OCI-LY1 (cell line): Measurements from ENCODE around the gene KRTAP4-5.

Experiments
- H2AFZ ChIP-seq: fragments of 200-600 bp; sonication (generic), shearing (Covaris generic); 2 replicates; pipeline ENCODE4 v1.6.0; 2014; ENCODE audit warnings: antibody characterized with exemption, mild to moderate bottlenecking, low read length
- H3F3A ChIP-seq: fragments of 200-600 bp; sonication (generic), shearing (Covaris generic); 2 replicates; pipeline ENCODE4 v1.6.0; 2014; ENCODE audit warnings: mild to moderate bottlenecking, antibody characterized with exemption, low read length, moderate library complexity; ENCODE audit not compliant: insufficient read depth
- H3K27ac ChIP-seq: fragments of 200-600 bp; sonication (generic); 2 replicates; pipeline ENCODE4 v1.5.1; 2014; ENCODE audit warnings: low read length, mixed run types, mild to moderate bottlenecking, low read depth; ENCODE audit not compliant: poor library complexity, severe bottlenecking
- H3K27me3 ChIP-seq: fragments of 200-600 bp; sonication (generic); 2 replicates; pipeline ENCODE4 v1.6.0; 2014; ENCODE audit warnings: antibody characterized with exemption, mild to moderate bottlenecking, low read length, moderate library complexity; ENCODE audit not compliant: insufficient read depth
- H3K36me3 ChIP-seq: fragments of 200-600 bp; sonication (generic); 2 replicates; pipeline ENCODE4 v1.6.1; 2014; ENCODE audit warnings: mild to moderate bottlenecking, antibody characterized with exemption, low read length, moderate library complexity, mixed read lengths; ENCODE audit not compliant: insufficient read depth
- H3K4me1 ChIP-seq: fragments of 200-600 bp; sonication (generic); 2 replicates; pipeline ENCODE4 v1.5.1; 2014; ENCODE audit warnings: mild to moderate bottlenecking, low read length, moderate library complexity; ENCODE audit not compliant: insufficient read depth, severe bottlenecking
- H3K4me2 ChIP-seq: fragments of 200-600 bp; sonication (generic), shearing (Covaris generic); 2 replicates; pipeline ENCODE4 v1.6.1; 2014; ENCODE audit warnings: low read length
- H3K4me3 ChIP-seq: fragments of 200-600 bp; sonication (generic); 2 replicates; pipeline ENCODE4 v1.5.1; 2014; ENCODE audit warnings: low read length, low read depth, mild to moderate bottlenecking, mixed read lengths; ENCODE audit not compliant: poor library complexity, severe bottlenecking
- H3K79me2 ChIP-seq: fragments of 200-600 bp; shearing (Covaris generic); 2 replicates; pipeline ENCODE4 v1.6.1; 2016; ENCODE audit warnings: mixed run types, low read length, mixed read lengths; ENCODE audit not compliant: insufficient read depth
- H3K9ac ChIP-seq: fragments of 200-600 bp; sonication (generic), shearing (Covaris generic); 2 replicates; pipeline ENCODE4 v1.6.1; 2014; ENCODE audit warnings: mild to moderate bottlenecking, low read length, mixed read lengths
- H3K9me2 ChIP-seq: fragments of 200-600 bp; sonication (generic), shearing (Covaris generic); 2 replicates; pipeline ENCODE4 v1.6.1; 2014; ENCODE audit warnings: low read depth, mild to moderate bottlenecking, low read length, mixed read lengths
- H3K9me3 ChIP-seq: fragments of 200-600 bp; shearing (Covaris generic); 2 replicates; pipeline ENCODE4 v1.6.1; 2014; ENCODE audit warnings: low read length, mixed read lengths
- H4K20me1 ChIP-seq: fragments of 200-600 bp; sonication (generic), shearing (Covaris generic); 2 replicates; pipeline ENCODE4 v1.6.0; 2016; ENCODE audit warnings: mild to moderate bottlenecking, low read length; ENCODE audit not compliant: insufficient read depth
- EZH2 ChIP-seq: fragments of 200-600 bp; sonication (generic), shearing (Covaris generic); IDR thresholded peaks from 2 replicates; pipeline ENCODE4 v1.8.0; 2017; ENCODE audit warnings: borderline replicate concordance, mixed run types, mild to moderate bottlenecking, antibody characterized with exemption, low read length, moderate library complexity, mixed read lengths
- TF ChIP-seq, protein P1 (sequence below): fragments of 200-600 bp; sonication (generic), shearing (Covaris generic); IDR thresholded peaks from 2 replicates; pipeline ENCODE4 v1.5.1; 2017; ENCODE audit warnings: mild to moderate bottlenecking, antibody characterized with exemption, low read length, moderate library complexity, mixed read lengths

KRTAP4-5 gene

GRCh38 chr17:41178843-41179616, 29.4 kb upstream of the KRTAP4-5 start:
- H3K36me3 ChIP-seq, result no peaks in the 10 kb centered on the region
- no peaks in the 10 kb centered on the region for H4K20me1 ChIP-seq
- no peak for TF ChIP-seq EZH2
- TF ChIP-seq, protein P1, sequence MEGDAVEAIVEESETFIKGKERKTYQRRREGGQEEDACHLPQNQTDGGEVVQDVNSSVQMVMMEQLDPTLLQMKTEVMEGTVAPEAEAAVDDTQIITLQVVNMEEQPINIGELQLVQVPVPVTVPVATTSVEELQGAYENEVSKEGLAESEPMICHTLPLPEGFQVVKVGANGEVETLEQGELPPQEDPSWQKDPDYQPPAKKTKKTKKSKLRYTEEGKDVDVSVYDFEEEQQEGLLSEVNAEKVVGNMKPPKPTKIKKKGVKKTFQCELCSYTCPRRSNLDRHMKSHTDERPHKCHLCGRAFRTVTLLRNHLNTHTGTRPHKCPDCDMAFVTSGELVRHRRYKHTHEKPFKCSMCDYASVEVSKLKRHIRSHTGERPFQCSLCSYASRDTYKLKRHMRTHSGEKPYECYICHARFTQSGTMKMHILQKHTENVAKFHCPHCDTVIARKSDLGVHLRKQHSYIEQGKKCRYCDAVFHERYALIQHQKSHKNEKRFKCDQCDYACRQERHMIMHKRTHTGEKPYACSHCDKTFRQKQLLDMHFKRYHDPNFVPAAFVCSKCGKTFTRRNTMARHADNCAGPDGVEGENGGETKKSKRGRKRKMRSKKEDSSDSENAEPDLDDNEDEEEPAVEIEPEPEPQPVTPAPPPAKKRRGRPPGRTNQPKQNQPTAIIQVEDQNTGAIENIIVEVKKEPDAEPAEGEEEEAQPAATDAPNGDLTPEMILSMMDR, result no peak
- no peak overlapping the region for H3K4me2 ChIP-seq
- H3K4me1 ChIP-seq, result no peaks in the 10 kb centered on the region
- no peaks in the 10 kb centered on the region for H3K9me2 ChIP-seq
- H3K9me3 ChIP-seq, result no peaks in the 10 kb centered on the region
- no peaks in the 10 kb centered on the region for H3F3A ChIP-seq
- no peak overlapping the region for H3K9ac ChIP-seq
- no peaks in the 10 kb centered on the region for H3K27me3 ChIP-seq
- H3K79me2 ChIP-seq, result no peaks in the 10 kb centered on the region
- no peak overlapping the region for H3K27ac ChIP-seq
- no peak overlapping the region for H2AFZ ChIP-seq
- H3K4me3 ChIP-seq, result no peak overlapping the region

DNA sequence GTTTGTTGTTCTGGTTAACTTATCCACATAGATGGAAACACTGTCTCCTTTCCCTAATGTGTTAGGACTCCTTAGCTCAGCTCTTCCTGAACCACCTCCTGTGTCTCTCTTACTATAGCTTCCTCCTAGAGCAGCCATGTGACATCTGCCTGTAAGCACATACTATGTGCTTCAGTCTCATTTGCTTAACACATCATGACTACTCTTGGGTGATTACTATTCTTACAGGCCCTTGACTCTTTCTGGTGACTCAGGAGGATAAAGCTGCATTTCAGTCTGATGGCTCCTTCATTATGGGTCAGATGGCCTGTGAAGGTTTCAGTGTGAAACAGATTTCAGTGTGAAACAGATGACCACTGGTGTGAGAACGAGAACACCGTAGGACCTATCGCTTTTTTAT, 28.7 kb upstream of the KRTAP4-5 start:
- no peaks in the 10 kb centered on the region for H3F3A ChIP-seq
- no peaks in the 10 kb centered on the region for H3K4me1 ChIP-seq
- H3K9me2 ChIP-seq, result no peaks in the 10 kb centered on the region
- no peaks in the 10 kb centered on the region for H4K20me1 ChIP-seq
- no peaks in the 10 kb centered on the region for H3K27me3 ChIP-seq
- no peak for TF ChIP-seq EZH2
- TF ChIP-seq, protein P1, result no peak
- H3K36me3 ChIP-seq, result no peaks in the 10 kb centered on the region
- no peaks in the 10 kb centered on the region for H3K79me2 ChIP-seq
- no peak overlapping the region for H3K27ac ChIP-seq
- H3K4me2 ChIP-seq, result no peak overlapping the region
- H2AFZ ChIP-seq, result no peak overlapping the region
- no peaks in the 10 kb centered on the region for H3K9me3 ChIP-seq
- H3K9ac ChIP-seq, result no peak overlapping the region
- H3K4me3 ChIP-seq, result no peak overlapping the region

GRCh38 chr17:41177727-41178271, 28.2 kb upstream of the KRTAP4-5 start, which contains the start of gene KRTAP4-2:
TSS of gene KRTAP4-2 (minus strand) at chr17:41178221. CDS start at chr17:41178164, 57 bp downstream.
- Histone ChIP-seq H3K27ac (no peak within 1 kb of the TSS), H3K36me3 (no peaks in the 10 kb centered on the region), H3K27me3 (no peaks in the 10 kb centered on the region), H3F3A (no peaks in the 10 kb centered on the region), H3K4me3 (no peak within 1 kb of the TSS), H3K4me1 (no peaks in the 10 kb centered on the region), H3K9ac (no peak within 1 kb of the TSS), H3K4me2 (no peak within 1 kb of the TSS), H4K20me1 (no peaks in the 10 kb centered on the region), H3K9me2 (no peaks in the 10 kb centered on the region), H3K9me3 (no peaks in the 10 kb centered on the region), H2AFZ (no peak within 1 kb of the TSS), H3K79me2 (no peaks in the 10 kb centered on the region)
- TF ChIP-seq, protein P1, result no peak
- TF ChIP-seq EZH2, result no peak
